Effector memory CD8-positive, alpha-beta T cell (primary cell): Measurements from ENCODE around the gene BMI1.
"Not testable (repeated sequence)": the region's sequence is repeated elsewhere in the genome, so short reads cannot be mapped to it uniquely, and the experiment has no call there.

Source experiments
- ATAC-seq: fragments of 150-1000 bp; cut with Tn5 transposase; replicated peaks from 2 replicates; pipeline ENCODE4 v1.10.0; 2021; ENCODE audit warnings: mild to moderate bottlenecking, moderate library complexity
- DNase-seq, 3 experiments: peaks; one replicate each; pipeline ENCODE4 v3.0.0; 2021
- H3K27ac Mint-ChIP-seq, 2 donors: one replicate each; pipeline ENCODE4 v1.8.0; 2022; ENCODE audit warnings: mild to moderate bottlenecking in 2 of 2, mixed read lengths in 2 of 2, moderate library complexity in 2 of 2
- H3K27me3 Mint-ChIP-seq, 2 donors: one replicate each; pipeline ENCODE4 v1.8.0; 2022; ENCODE audit warnings: mixed read lengths in 2 of 2
- H3K36me3 Mint-ChIP-seq: one replicate; pipeline ENCODE4 v1.8.0; 2022; ENCODE audit warnings: mild to moderate bottlenecking, moderate library complexity, mixed read lengths; ENCODE audit not compliant: insufficient read depth
- H3K4me1 Mint-ChIP-seq, 2 donors: one replicate each; pipeline ENCODE4 v1.8.0; 2022; ENCODE audit warnings: low read depth in 2 of 2, mixed read lengths in 2 of 2
- H3K4me3 Mint-ChIP-seq, 2 donors: one replicate each; pipeline ENCODE4 v1.8.0; 2022; ENCODE audit warnings: mild to moderate bottlenecking in 2 of 2, mixed read lengths in 2 of 2, moderate library complexity in 2 of 2
- H3K9me3 Mint-ChIP-seq, 2 donors: one replicate each; pipeline ENCODE4 v1.8.0; 2022; ENCODE audit warnings: mixed read lengths in 2 of 2
- total RNA-seq, 9 experiments: gene quantifications; one replicate each; lab custom pipeline; 2026; lab: John Stamatoyannopoulos, UW

The BMI1 gene
- 14.5 to 67.0 (median 48.1) reads per million in 9 experiments for total RNA-seq

GRCh38 chr10:22320591-22321155, at the start of gene BMI1:
Gene BMI1, plus strand, starts transcription at chr10:22321099. Its CDS starts 5,351 bp downstream, at chr10:22326450.
- Mint-ChIP-seq H3K27ac (peak within 1 kb of the TSS; percentile 88 to 96), H3K4me3 (peak within 1 kb of the TSS; percentile 88 to 97), H3K9me3 (no peaks in the 10 kb centered on the region), H3K4me1 (peaks cover 32 to 42% of the 10 kb centered on the region in 2 donors), H3K36me3 (peaks cover 34% of the 10 kb centered on the region), H3K27me3 (peaks cover 8% of the 10 kb centered on the region in 2 donors)
- DNase-seq (peak in 2 of 3 experiments; percentile 32 to 45), ATAC-seq (peak; percentile 28)

GRCh38 chr10:22271786-22272185, 49.1 kb upstream of the BMI1 start:
- ATAC-seq (no peak), DNase-seq (no peak)
- Mint-ChIP-seq H3K27me3 (peaks cover 9 to 24% of the 10 kb centered on the region in 2 donors), H3K4me3 (no peak overlapping the region), H3K9me3 (no peaks in the 10 kb centered on the region), H3K27ac (no peak overlapping the region), H3K36me3 (peaks cover 3% of the 10 kb centered on the region), H3K4me1 (no peaks in the 10 kb centered on the region)

- no peak overlapping the region for H3K27ac Mint-ChIP-seq
- DNase-seq: no peak
- no peak for ATAC-seq
- H3K4me1 Mint-ChIP-seq: peaks cover 0 to 2% of the 10 kb centered on the region in 2 donors
- H3K9me3 Mint-ChIP-seq: no peaks in the 10 kb centered on the region
- H3K4me3 Mint-ChIP-seq: no peak overlapping the region
- H3K27me3 Mint-ChIP-seq: peaks cover 9 to 18% of the 10 kb centered on the region in 2 donors
- H3K36me3 Mint-ChIP-seq: no peaks in the 10 kb centered on the region
Measured at GRCh38 chr10:22278441-22278782, 42.5 kb upstream of the BMI1 start.

GRCh38 chr10:22280078-22280477, 40.8 kb upstream of the BMI1 start:
- no peak for DNase-seq
- H3K9me3 Mint-ChIP-seq: no peaks in the 10 kb centered on the region
- H3K4me1 Mint-ChIP-seq: peaks cover 0 to 2% of the 10 kb centered on the region in 2 donors
- H3K27me3 Mint-ChIP-seq: peaks cover 14 to 24% of the 10 kb centered on the region in 2 donors
- H3K27ac Mint-ChIP-seq: no peak overlapping the region
- no peaks in the 10 kb centered on the region for H3K36me3 Mint-ChIP-seq
- no peak overlapping the region for H3K4me3 Mint-ChIP-seq
- ATAC-seq: no peak

- Mint-ChIP-seq H3K27ac (no peak overlapping the region), H3K36me3 (no peaks in the 10 kb centered on the region), H3K9me3 (no peaks in the 10 kb centered on the region), H3K27me3 (peaks cover 15 to 38% of the 10 kb centered on the region in 2 donors), H3K4me1 (no peaks in the 10 kb centered on the region), H3K4me3 (no peak overlapping the region)
- no peak for DNase-seq
- no peak for ATAC-seq
Measured at GRCh38 chr10:22285130-22285529, 35.8 kb upstream of the BMI1 start.

- no peak for DNase-seq
- peaks cover 25 to 77% of the 10 kb centered on the region in 2 donors for H3K27me3 Mint-ChIP-seq
- no peak overlapping the region for H3K27ac Mint-ChIP-seq
- H3K9me3 Mint-ChIP-seq: no peaks in the 10 kb centered on the region
- H3K4me3 Mint-ChIP-seq: no peak overlapping the region
- no peaks in the 10 kb centered on the region for H3K36me3 Mint-ChIP-seq
- H3K4me1 Mint-ChIP-seq: no peaks in the 10 kb centered on the region
- ATAC-seq: no peak
Measured at GRCh38 chr10:22293747-22294404, 27.0 kb upstream of the BMI1 start.

- Mint-ChIP-seq H3K27me3 (peaks cover 25 to 69% of the 10 kb centered on the region in 2 donors), H3K27ac (no peak overlapping the region), H3K4me1 (no peaks in the 10 kb centered on the region), H3K9me3 (no peaks in the 10 kb centered on the region), H3K36me3 (no peaks in the 10 kb centered on the region), H3K4me3 (no peak overlapping the region)
- DNase-seq (no peak), ATAC-seq (no peak)
Measured at GRCh38 chr10:22294694-22295093, 26.2 kb upstream of the BMI1 start.

- no peak overlapping the region for H3K4me3 Mint-ChIP-seq
- no peaks in the 10 kb centered on the region for H3K36me3 Mint-ChIP-seq
- no peaks in the 10 kb centered on the region for H3K4me1 Mint-ChIP-seq
- ATAC-seq (no peak), DNase-seq (no peak)
- peaks cover 24 to 30% of the 10 kb centered on the region in 2 donors for H3K27me3 Mint-ChIP-seq
- H3K27ac Mint-ChIP-seq: no peak overlapping the region
- H3K9me3 Mint-ChIP-seq: no peaks in the 10 kb centered on the region
Measured at GRCh38 chr10:22301193-22301592, 19.7 kb upstream of the BMI1 start.

- H3K9me3 Mint-ChIP-seq: no peaks in the 10 kb centered on the region
- H3K36me3 Mint-ChIP-seq: no peaks in the 10 kb centered on the region
- no peak for ATAC-seq
- no peak for DNase-seq
- H3K4me1 Mint-ChIP-seq: no peaks in the 10 kb centered on the region
- H3K27ac Mint-ChIP-seq: no peak overlapping the region
- H3K27me3 Mint-ChIP-seq: peaks cover 18% of the 10 kb centered on the region in 2 donors
- H3K4me3 Mint-ChIP-seq: no peak overlapping the region
Measured at GRCh38 chr10:22303461-22303860, 17.4 kb upstream of the BMI1 start.

- Mint-ChIP-seq H3K36me3 (no peaks in the 10 kb centered on the region), H3K4me1 (no peaks in the 10 kb centered on the region), H3K27ac (no peak overlapping the region), H3K4me3 (no peak overlapping the region), H3K27me3 (peaks cover 14 to 18% of the 10 kb centered on the region in 2 donors), H3K9me3 (no peaks in the 10 kb centered on the region)
- no peak for ATAC-seq
- DNase-seq: no peak
Measured at GRCh38 chr10:22305721-22306120, 15.2 kb upstream of the BMI1 start.

GRCh38 chr10:22308390-22308789, 12.5 kb upstream of the BMI1 start:
- H3K4me3 Mint-ChIP-seq: no peak overlapping the region
- H3K27me3 Mint-ChIP-seq: peaks cover 14 to 24% of the 10 kb centered on the region in 2 donors
- H3K27ac Mint-ChIP-seq: no peak overlapping the region
- DNase-seq (no peak), ATAC-seq (no peak)
- H3K36me3 Mint-ChIP-seq: no peaks in the 10 kb centered on the region
- no peaks in the 10 kb centered on the region for H3K4me1 Mint-ChIP-seq
- no peaks in the 10 kb centered on the region for H3K9me3 Mint-ChIP-seq

GRCh38 chr10:22309180-22310000, 11.5 kb upstream of the BMI1 start:
- DNase-seq (no peak), ATAC-seq (no peak)
- no peaks in the 10 kb centered on the region for H3K9me3 Mint-ChIP-seq
- H3K4me1 Mint-ChIP-seq: no peaks in the 10 kb centered on the region
- peaks cover 14 to 24% of the 10 kb centered on the region in 2 donors for H3K27me3 Mint-ChIP-seq
- no peak overlapping the region for H3K27ac Mint-ChIP-seq
- no peak overlapping the region for H3K4me3 Mint-ChIP-seq
- no peaks in the 10 kb centered on the region for H3K36me3 Mint-ChIP-seq

GRCh38 chr10:22310012-22310411, 10.9 kb upstream of the BMI1 start:
- not testable (repeated sequence) for H3K4me1 Mint-ChIP-seq, ATAC-seq, H3K9me3 Mint-ChIP-seq, H3K4me3 Mint-ChIP-seq, DNase-seq, H3K36me3 Mint-ChIP-seq, H3K27ac Mint-ChIP-seq
- H3K27me3 Mint-ChIP-seq: peaks cover 14 to 24% of the 10 kb centered on the region in 2 donors
